ENCODE data around the gene CCL17.
"Not testable (repeated sequence)": the region's sequence is repeated elsewhere in the genome, so short reads cannot be mapped to it uniquely, and the experiment has no call there.

CCL17 gene

GRCh38 chr16:57422026-57422944 is 17.7 kb downstream of the CCL17 start:
- H3K9ac ChIP-seq (ENCODE audit: low read depth, low read length), result no peak overlapping the region
- no peaks in the 10 kb centered on the region for H3K9me3 ChIP-seq (ENCODE audit: control insufficient read depth, insufficient read depth, low read length)
- H3K36me3 ChIP-seq (ENCODE audit: insufficient read depth, low read length), result no peaks in the 10 kb centered on the region
- 0 out of 2 replicates have a peak, but pooled peaks cover 8% of the 10 kb centered on the region for H3K4me1 ChIP-seq (ENCODE audit: insufficient read depth, low read length)

- H3K36me3 ChIP-seq (ENCODE audit: insufficient read depth, low read length), result no peaks in the 10 kb centered on the region
- 0 out of 2 replicates have a peak, but pooled peaks cover 8% of the 10 kb centered on the region for H3K4me1 ChIP-seq (ENCODE audit: insufficient read depth, low read length)
- H3K9me3 ChIP-seq (ENCODE audit: control insufficient read depth, insufficient read depth, low read length), result no peaks in the 10 kb centered on the region
- no peak overlapping the region for H3K9ac ChIP-seq (ENCODE audit: low read depth, low read length)
These were observed 18.6 kb downstream of the CCL17 start for GRCh38 chr16:57423152-57423551.

DNA sequence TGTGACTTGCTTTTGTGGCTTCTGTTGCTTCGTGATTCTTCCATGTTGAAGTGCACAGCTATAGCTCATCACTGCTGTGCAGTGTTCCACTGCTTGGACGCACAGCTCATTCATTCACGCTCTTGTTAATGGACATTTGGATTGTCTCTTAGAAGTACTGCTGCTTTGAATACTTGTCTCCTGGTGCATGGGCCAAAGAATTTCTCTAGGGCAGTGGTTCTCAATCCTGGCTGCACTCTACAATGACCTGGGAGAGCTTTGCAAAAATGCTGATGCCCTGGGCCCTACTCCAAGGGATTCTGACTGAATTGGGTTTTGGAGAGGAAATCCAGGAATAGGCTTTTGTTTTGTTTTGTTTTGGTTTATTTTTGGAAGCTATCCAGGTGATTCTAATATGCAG is 20.0 kb downstream of the CCL17 start:
- Histone ChIP-seq H3K4me1 (ENCODE audit: insufficient read depth, low read length) (no peaks in the 10 kb centered on the region), H3K9ac (ENCODE audit: low read depth, low read length) (no peak overlapping the region), H3K9me3 (ENCODE audit: control insufficient read depth, insufficient read depth, low read length) (no peaks in the 10 kb centered on the region), H3K36me3 (ENCODE audit: insufficient read depth, low read length) (peaks cover 4% of the 10 kb centered on the region; the same call in 1 of the 2 replicates)

- no peaks in the 10 kb centered on the region for H3K9me3 ChIP-seq (ENCODE audit: control insufficient read depth, insufficient read depth, low read length)
- no peaks in the 10 kb centered on the region for H3K4me1 ChIP-seq (ENCODE audit: insufficient read depth, low read length)
- H3K36me3 ChIP-seq (ENCODE audit: insufficient read depth, low read length), result peaks cover 15% of the 10 kb centered on the region
- H3K9ac ChIP-seq (ENCODE audit: low read depth, low read length), result no peak overlapping the region
These were observed 21.8 kb downstream of the CCL17 start for GRCh38 chr16:57426356-57426755.

DNA sequence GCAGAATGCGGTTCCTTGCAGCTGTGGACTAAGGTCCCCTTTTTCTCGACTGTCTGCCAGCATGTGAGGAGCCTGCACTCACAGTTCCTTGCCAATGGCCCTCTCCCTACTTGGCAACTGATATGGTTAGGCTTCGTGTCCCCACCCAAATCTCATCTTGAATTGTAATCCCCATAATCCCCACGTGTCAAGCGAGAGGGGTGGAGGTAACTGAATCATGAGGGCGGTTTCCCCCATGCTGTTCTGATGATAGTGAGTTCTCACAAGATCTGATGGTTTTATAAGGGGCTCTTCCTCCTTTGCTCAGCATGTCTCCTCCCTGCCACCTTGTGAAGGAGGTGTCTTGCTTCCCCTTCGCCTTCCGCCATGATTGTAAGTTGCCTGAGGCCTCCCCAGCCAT is 22.7 kb downstream of the CCL17 start:
- H3K4me1 ChIP-seq (ENCODE audit: insufficient read depth, low read length), result no peaks in the 10 kb centered on the region
- peaks cover 17% of the 10 kb centered on the region for H3K36me3 ChIP-seq (ENCODE audit: insufficient read depth, low read length)
- no peaks in the 10 kb centered on the region for H3K9me3 ChIP-seq (ENCODE audit: control insufficient read depth, insufficient read depth, low read length)
- H3K9ac ChIP-seq (ENCODE audit: low read depth, low read length), result no peak overlapping the region

- no peaks in the 10 kb centered on the region for H3K9me3 ChIP-seq (ENCODE audit: control insufficient read depth, insufficient read depth, low read length)
These were observed 23.3 kb downstream of the CCL17 start for GRCh38 chr16:57427824-57428223.

DNA sequence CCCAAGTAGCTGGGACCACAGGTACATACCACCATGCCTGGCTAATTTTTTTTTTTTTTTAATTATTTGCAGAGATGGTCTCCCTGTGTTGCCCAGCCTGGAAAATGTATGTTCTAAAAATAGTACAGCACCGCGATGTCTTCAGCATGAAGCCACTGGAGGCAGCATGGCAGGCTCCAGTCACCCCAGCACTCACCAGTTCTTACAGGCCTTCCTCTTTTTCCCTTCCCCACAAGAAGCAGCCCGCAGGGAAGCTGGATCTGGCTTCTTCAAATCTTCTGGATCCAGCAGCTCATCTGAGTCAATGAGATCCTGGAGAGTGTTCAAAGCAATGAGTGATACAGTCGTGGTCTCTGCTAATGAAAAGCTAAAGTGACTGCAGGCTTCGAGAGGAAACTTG is 26.4 kb downstream of the CCL17 start:
- Histone ChIP-seq H3K9ac (ENCODE audit: low read depth, low read length) (no peak overlapping the region), H3K4me1 (ENCODE audit: insufficient read depth, low read length) (no peaks in the 10 kb centered on the region), H3K36me3 (ENCODE audit: insufficient read depth, low read length) (peaks cover 30% of the 10 kb centered on the region), H3K9me3 (ENCODE audit: control insufficient read depth, insufficient read depth, low read length) (no peaks in the 10 kb centered on the region)

More at GRCh38 chr16:57427824-57428223, 23.3 kb downstream of the CCL17 start:
- Histone ChIP-seq H3K36me3 (ENCODE audit: insufficient read depth, low read length) (peaks cover 22% of the 10 kb centered on the region), H3K9ac (ENCODE audit: low read depth, low read length) (no peak overlapping the region), H3K4me1 (ENCODE audit: insufficient read depth, low read length) (no peaks in the 10 kb centered on the region)

GRCh38 chr16:57432505-57432904 is 27.9 kb downstream of the CCL17 start:
- H3K9ac ChIP-seq (ENCODE audit: low read depth, low read length), result no peak overlapping the region
- peaks cover 30% of the 10 kb centered on the region for H3K36me3 ChIP-seq (ENCODE audit: insufficient read depth, low read length)
- no peaks in the 10 kb centered on the region for H3K9me3 ChIP-seq (ENCODE audit: control insufficient read depth, insufficient read depth, low read length)
- H3K4me1 ChIP-seq (ENCODE audit: insufficient read depth, low read length), result no peaks in the 10 kb centered on the region

DNA sequence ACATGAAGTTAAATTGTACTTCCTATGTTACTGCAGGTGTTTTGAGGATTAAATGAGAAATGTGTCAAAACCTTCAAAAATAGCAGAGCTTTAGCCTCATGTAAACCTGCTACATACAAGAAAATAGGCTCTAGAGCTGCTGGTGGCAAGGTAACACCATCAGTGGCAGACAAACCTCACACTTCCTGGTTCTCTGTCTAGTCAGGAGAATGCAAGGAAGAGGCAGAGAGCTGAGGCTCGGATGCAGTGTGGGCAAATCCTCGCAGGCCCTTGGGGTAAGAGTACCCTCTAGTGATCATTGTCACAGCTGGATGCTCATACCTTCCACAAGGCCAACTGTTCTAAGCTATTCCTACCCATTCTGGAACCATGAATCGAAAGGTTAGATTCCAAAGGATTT is 28.4 kb downstream of the CCL17 start:
- no peaks in the 10 kb centered on the region for H3K4me1 ChIP-seq (ENCODE audit: insufficient read depth, low read length)
- H3K36me3 ChIP-seq (ENCODE audit: insufficient read depth, low read length), result peaks cover 30% of the 10 kb centered on the region
- no peak overlapping the region for H3K9ac ChIP-seq (ENCODE audit: low read depth, low read length)
- no peaks in the 10 kb centered on the region for H3K9me3 ChIP-seq (ENCODE audit: control insufficient read depth, insufficient read depth, low read length)

DNA sequence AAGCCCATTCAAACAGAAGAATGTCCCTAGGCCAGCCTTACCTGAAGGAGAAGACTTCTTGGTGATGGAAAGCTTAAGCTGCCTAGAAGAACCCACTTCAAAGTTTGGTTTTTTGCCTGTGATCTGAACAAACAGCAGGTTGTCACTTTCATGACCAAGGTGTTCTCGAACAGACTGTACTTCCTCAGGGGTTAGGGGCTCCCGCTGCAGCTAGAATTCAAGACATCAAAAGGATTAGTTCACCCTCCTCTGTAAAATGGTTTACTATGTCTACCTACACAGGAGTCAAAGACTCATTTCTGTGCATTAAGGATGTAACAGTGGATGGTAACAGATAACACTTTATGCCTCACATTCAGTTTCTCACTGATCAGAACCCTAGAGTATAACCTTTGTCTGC is 29.4 kb downstream of the CCL17 start:
- Histone ChIP-seq H3K36me3 (ENCODE audit: insufficient read depth, low read length) (peaks cover 31% of the 10 kb centered on the region), H3K9me3 (ENCODE audit: control insufficient read depth, insufficient read depth, low read length) (no peaks in the 10 kb centered on the region), H3K4me1 (ENCODE audit: insufficient read depth, low read length) (no peaks in the 10 kb centered on the region), H3K9ac (ENCODE audit: low read depth, low read length) (no peak overlapping the region)

DNA sequence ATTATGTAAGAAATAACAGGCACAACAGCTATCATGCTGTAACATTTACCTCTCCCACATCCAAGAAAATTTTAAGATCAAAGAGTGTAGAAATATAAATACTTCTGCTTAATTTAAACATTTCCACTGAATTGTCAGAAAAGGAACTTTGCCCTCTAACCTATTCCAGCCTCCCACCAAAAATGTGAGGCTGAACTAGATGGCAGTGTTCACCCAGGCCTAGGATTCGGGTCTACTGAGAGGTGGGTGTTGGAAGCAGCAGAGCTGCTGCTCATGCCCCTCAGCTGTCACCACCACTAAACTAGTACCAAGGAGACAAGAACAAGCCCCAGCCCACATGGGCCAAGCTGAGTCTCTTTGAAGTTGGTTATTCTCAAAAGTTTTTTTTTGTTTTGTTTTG is 31.3 kb downstream of the CCL17 start:
- Histone ChIP-seq H3K9ac (ENCODE audit: low read depth, low read length) (no peak overlapping the region), H3K4me1 (ENCODE audit: insufficient read depth, low read length) (no peaks in the 10 kb centered on the region), H3K36me3 (ENCODE audit: insufficient read depth, low read length) (peaks cover 33% of the 10 kb centered on the region), H3K9me3 (ENCODE audit: control insufficient read depth, insufficient read depth, low read length) (peaks cover 5% of the 10 kb centered on the region)

- H3K4me1 ChIP-seq (ENCODE audit: insufficient read depth, low read length); H3K9ac ChIP-seq (ENCODE audit: low read depth, low read length); H3K9me3 ChIP-seq (ENCODE audit: control insufficient read depth, insufficient read depth, low read length): not testable (repeated sequence)
- H3K36me3 ChIP-seq (ENCODE audit: insufficient read depth, low read length), result peaks cover 16% of the 10 kb centered on the region
These were observed 35.4 kb downstream of the CCL17 start for GRCh38 chr16:57439947-57440346.

DNA sequence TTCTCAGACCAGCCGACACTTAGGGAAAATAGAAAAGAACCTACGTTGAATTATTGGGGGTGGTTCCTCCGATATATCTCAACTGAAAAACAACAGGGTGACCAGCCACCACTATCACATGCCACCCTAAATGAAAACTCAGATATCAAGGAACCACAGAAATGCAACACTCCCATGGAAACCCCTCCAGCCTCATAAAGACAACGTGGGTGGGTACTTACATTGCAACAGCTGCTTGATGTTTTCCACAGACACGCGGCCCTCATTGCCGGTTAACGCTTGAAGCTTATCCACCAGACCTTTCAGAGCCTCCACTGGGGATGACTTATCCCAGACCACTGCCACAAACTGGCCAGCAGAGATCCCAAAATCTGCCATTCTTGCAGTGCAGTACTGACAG is 36.0 kb downstream of the CCL17 start:
- peaks cover 16% of the 10 kb centered on the region for H3K36me3 ChIP-seq (ENCODE audit: insufficient read depth, low read length)
- H3K9ac ChIP-seq (ENCODE audit: low read depth, low read length); H3K9me3 ChIP-seq (ENCODE audit: control insufficient read depth, insufficient read depth, low read length); H3K4me1 ChIP-seq (ENCODE audit: insufficient read depth, low read length): not testable (repeated sequence)

- peaks cover 8% of the 10 kb centered on the region for H3K9me3 ChIP-seq (ENCODE audit: control insufficient read depth, insufficient read depth, low read length)
- no peak overlapping the region for H3K9ac ChIP-seq (ENCODE audit: low read depth, low read length)
- no peaks in the 10 kb centered on the region for H3K4me1 ChIP-seq (ENCODE audit: insufficient read depth, low read length)
- peaks cover 8% of the 10 kb centered on the region; the same call in 1 of the 2 replicates for H3K36me3 ChIP-seq (ENCODE audit: insufficient read depth, low read length)
These were observed 40.1 kb downstream of the CCL17 start for GRCh38 chr16:57444711-57445110.

- H3K4me1 ChIP-seq (ENCODE audit: insufficient read depth, low read length), result no peaks in the 10 kb centered on the region
- no peak overlapping the region for H3K9ac ChIP-seq (ENCODE audit: low read depth, low read length)
- H3K9me3 ChIP-seq (ENCODE audit: control insufficient read depth, insufficient read depth, low read length), result peaks cover 6% of the 10 kb centered on the region
These were observed 40.9 kb downstream of the CCL17 start for GRCh38 chr16:57445510-57445909.

More at GRCh38 chr16:57445510-57445909, 40.9 kb downstream of the CCL17 start:
- peaks cover 6% of the 10 kb centered on the region; the same call in 1 of the 2 replicates for H3K36me3 ChIP-seq (ENCODE audit: insufficient read depth, low read length)

Data from ES-I3 (cell line).